SH-SY5Y (cell line): Measurements from ENCODE around the gene HDAC10.

Experiments used
- GATA2 ChIP-seq: IDR thresholded peaks from 2 replicates; pipeline ENCODE4 v1.6.1; 2011; ENCODE audit warnings: mild to moderate bottlenecking, low read depth, low read length
- GATA3 ChIP-seq: IDR thresholded peaks from 2 replicates; pipeline ENCODE4 v1.6.1; 2011; ENCODE audit warnings: low read depth, mild to moderate bottlenecking, low read length, moderate library complexity

HDAC10 gene

DNA sequence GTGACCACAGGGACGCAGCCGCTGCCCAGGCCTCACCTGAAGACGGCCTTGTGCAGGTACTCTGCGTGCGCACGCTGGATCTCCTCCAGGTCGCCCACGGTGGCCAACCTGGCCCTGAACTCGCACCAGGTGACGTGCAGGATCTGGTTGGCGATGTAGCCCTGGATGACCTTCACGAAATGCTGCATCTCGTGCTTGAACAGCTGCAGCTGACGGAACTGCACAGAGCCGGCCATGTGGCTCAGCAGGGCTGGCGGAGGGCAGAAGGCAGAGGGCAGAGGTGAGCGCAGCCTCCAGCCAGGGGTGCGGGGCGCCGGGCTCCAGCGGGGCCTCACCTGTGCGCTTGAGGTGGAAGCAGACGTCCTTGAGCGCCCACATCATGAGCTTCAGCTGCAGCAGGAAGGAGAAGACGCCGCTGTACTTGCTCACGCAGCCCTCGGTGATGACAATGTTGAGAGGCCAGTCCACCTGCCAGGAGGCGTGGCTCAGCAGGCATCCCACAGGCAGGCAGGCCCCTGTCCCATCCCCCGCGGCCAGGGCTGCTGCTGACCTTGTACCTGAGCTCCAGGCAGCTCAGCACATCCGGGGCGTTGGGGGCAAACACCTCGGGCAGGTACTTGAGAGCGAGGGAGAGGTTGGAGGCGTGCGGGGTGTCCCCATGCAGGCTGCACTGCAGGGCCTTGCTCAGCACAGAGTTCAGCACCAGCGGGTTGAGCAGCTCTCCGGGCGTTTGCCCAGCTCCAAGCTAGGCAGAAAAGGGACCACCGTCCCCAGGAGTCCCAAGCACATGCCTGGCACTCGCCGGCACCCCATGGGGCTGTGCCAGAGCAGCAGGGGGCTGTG, 32.7 kb downstream of the HDAC10 start:
- no peak for TF ChIP-seq GATA2
- no peak for TF ChIP-seq GATA3

DNA sequence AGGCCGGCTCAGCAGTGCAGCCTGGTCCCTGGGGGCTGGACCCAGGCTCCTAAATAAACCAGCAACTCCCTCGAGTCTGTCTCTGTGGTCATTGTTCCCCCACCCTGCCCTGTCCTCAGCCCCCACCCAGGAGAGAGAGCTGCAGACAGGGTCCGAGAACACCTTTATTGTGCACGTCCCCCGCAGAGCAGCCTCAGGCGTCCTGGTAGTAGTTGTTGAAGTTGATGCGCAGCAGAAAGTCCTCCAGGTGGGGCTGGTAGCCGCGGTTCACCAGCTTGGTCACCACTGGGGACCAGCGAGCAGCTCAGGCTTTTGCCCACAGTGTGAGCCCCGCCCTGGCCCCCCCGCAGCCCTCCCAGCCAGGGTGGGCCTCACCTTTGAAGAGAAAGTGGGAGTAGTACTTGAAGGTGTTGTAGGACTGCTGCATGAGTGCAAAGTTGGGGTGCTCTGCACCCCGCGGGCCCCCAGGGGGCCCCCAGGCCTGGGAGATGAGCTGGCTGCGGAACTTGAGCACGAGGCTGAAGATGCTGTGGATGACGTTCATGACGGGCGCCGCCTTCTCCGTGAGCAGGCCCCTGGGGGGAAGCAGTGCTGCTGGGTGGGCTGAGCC, 33.4 kb downstream of the HDAC10 start:
- TF ChIP-seq GATA2 (no peak), GATA3 (no peak)

DNA sequence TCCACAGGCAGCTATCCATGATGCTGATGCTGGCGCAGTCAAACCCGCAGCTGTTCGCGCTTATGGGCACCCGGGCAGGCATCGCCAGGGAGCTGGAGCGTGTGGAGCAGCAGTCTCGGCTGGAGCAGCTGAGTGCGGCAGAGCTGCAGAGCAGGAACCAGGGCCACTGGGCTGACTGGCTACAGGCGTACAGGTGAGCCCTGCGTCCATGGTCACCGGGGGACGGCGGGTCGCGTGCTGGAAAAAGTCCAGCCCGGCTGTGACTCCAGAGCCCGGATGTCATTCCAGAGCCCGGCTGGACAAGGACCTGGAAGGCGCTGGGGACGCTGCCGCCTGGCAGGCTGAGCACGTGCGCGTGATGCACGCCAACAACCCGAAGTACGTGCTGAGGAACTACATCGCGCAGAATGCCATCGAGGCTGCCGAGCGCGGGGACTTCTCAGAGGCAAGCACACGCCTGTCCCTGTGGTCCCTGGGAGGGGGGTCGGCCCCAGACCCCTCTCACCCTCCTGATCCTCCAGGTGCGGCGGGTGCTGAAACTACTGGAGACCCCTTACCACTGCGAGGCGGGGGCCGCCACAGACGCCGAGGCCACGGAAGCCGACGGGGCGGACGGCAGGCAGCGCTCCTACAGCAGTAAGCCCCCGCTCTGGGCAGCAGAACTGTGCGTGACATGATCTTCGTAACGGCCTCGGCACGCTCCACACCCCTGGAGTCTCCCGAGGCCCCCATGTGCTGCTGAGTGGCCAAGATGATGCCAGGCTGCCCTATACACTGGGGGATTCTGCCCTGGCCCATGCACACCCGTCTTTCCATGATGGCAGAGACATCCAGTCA, 34.2 kb downstream of the HDAC10 start:
- no peak for TF ChIP-seq GATA3
- TF ChIP-seq GATA2 = no peak

DNA sequence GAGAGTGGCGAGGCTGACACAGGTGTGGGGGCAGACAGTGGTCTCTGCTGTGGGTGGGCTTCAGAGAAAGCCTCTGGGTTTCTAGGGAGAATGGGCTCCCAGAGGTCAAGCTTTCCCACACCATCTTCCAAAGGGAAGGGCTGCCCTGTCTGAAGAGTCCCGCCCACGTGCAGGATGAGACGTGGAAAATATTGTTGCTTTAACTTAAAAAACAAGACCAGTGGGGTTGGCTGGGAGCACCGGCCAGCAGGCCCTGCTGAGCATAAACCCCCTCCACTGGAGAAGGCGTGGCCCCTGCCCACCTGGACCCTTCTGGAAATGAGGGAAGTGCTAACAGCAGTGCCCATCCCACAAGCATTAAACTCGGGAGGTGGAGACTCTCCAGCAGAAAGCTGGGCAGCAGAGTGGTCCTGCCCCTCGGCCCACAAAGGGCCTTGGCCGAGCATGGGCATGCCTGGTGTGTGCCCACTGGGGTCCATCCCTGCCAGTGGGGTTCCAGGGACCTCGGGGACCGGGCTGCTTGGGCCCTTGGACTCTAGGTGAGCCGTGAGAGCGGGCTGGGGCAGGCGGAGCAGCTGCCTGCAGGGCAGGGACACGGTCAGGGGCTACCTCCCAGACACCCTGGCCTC, 34.9 kb downstream of the HDAC10 start:
- TF ChIP-seq GATA3 (no peak), GATA2 (no peak)

DNA sequence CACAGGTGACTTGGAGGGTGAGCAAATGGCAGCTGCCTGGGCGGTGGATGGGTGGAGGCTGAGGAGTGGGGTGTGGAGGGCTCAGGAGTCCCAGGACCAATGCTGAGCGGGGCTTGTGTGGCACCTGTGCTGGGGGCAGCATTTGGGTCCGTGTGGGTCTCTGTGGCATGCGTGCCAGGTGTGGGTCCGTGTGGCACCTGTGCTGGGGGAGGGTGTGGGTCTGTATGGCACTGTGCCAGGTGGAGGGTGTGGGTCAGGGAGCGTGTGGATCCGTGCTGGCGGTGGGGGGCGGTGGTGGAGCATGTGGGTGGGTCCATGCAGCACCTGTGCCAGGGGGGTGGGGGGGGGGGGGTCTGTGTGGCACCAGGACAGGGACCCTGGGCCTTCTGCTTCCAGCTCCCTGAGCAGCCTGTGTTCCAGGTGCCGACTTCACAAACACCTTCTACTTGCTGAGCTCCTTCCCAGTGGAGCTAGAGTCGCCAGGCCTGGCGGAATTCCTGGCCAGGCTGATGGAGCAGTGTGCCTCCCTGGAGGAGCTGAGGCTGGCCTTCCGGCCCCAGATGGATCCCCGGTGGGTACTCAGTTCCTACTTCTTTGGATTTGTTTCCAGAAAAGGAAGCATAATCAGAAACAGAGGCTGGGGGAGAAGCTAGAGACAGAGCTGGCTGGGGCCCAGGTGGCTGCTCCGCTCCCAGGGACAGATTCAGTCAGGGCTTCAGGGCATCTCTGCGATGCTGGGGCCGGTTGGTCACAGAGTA, 35.6 kb downstream of the HDAC10 start:
- TF ChIP-seq GATA3 = no peak

DNA sequence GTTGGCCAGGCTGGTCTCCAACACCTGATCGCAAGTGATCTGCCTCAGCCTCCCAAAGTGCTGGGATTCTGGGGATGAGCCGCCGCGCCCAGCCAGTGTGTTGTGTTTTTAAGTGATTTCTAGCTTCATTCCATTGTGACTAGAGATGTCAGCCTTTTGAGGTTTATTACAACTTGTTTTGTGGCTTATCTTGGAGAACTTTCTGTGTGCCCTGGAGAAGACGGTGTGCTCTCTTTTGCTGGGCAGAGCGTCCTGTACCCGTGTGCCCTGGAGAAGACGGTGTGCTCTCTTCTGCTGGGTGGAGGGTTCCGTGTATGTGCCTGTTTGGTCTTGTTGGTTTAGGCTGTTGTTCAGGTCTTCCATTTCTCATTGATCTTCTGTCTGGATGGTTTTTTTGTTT, 37.8 kb downstream of the HDAC10 start:
- TF ChIP-seq GATA3 = no peak
- no peak for TF ChIP-seq GATA2

DNA sequence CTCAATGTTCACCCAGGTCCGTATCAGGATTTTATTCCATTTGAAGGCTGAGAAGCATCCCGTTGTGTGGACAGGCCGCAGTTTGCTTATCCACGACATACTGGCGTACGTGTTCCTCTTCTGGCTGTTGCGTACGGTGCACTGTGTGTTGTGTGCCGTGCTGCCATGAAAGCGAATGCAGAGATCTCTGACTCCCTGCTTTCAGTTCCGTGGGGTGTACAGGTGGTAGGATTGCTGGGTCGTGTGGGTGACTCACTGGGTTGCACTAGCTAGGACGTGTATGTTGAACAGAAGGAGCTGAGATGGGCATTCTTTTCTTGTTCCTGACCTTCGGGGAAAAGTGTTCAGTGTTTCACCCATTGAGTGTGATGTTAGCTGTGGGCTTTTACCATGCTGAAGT, 39.9 kb downstream of the HDAC10 start:
- TF ChIP-seq GATA2 (no peak), GATA3 (no peak)

DNA sequence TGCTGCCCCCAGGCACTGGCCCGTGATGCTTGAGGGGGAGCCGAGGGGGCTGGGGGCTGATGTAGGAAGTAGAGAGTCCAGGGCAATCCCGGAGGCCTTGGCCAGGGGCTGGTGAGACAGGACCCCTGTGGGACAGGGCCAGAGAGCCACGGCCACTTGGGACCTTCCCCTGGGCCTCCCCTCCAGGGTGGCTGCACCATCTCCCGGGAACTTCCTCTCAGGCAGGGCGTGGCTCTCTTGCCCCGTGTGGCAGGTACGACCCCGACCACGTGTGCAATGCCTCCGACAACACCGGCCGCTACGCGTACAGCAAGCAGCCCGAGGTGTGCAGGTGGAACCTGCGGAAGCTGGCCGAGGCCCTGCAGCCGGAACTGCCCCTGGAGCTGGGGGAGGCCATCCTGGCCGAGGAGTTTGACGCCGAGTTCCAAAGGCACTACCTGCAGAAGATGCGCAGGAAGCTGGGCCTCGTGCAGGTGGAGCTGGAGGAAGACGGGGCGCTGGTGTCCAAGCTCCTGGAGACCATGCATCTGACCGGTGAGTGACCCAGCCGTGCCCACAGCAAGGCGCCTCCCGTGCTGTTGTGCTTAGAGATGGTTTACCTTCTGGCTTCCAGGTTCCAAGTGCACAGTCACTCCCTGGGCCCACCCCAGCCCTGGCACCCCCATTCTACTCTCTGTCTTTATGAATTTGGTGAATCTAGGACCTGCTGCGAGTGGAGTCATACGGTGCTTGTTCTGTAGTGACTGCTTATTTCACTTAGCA, 40.5 kb downstream of the HDAC10 start:
- TF ChIP-seq GATA2 = no peak
- TF ChIP-seq GATA3 = no peak

DNA sequence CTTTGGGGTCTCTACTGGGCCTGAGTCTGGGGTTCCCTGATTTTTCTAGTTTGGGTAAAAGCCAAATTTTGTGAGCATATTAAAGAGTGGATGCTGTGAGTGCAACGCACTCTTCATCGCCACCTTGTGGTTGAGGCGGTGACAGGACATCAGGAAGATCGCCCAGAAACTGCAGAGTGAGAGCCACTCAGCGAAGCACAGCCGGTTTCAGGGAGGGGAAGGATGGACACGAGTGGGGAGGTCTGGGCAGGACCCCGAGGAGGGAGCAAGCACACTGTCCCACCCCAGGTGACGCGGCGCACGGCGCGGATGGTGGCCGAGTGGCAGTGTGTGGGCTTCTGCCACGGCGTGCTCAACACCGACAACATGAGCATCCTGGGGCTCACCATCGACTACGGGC, 41.2 kb downstream of the HDAC10 start:
- no peak for TF ChIP-seq GATA2
- no peak for TF ChIP-seq GATA3

DNA sequence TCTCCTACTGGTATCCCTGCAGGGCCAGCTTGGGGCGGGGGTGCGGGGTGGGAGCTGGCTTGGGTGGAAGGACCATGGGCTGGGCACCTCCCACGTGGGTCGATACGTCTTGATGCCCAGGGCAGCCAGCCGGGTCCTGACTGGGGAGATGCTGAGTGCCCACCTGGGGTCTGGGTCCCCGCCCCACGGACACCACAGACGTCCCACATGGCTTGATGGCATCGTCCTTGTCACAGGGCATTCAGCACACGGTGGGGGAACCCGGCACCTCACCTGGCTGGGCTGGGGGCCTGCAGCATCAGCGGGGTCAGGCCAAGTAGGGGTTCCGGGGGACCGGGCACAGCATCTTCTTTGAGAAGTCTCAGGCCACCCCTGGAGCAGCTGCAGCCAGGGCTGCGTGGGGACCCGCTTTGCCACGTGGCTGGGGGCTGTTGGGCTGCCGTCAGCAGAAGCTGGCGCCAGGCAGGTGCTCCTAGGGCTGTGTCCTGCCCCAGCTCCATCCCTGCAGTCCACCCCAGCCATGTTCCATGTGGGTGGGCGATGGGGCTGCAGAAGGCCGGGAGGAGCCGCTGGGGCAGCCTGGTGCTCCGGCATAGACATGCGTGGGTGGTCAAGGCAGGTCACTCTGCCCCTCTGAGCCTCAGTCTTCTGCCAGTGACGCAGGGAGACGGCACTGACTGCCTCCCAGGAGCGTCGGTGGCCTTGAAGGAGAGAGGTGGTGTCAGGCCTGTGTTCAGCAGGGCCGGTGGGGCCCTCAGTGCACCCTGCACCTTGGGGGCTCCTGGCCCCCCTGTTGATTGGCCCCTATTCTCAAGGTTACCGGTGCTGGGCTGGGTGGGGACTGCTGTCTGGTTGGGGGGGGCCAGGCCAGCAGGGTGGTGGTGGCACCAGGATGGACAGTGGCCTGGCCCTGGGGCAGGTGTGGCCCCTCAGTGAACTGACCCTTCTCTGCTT, 41.8 kb downstream of the HDAC10 start:
- TF ChIP-seq GATA2 (no peak), GATA3 (no peak)

DNA sequence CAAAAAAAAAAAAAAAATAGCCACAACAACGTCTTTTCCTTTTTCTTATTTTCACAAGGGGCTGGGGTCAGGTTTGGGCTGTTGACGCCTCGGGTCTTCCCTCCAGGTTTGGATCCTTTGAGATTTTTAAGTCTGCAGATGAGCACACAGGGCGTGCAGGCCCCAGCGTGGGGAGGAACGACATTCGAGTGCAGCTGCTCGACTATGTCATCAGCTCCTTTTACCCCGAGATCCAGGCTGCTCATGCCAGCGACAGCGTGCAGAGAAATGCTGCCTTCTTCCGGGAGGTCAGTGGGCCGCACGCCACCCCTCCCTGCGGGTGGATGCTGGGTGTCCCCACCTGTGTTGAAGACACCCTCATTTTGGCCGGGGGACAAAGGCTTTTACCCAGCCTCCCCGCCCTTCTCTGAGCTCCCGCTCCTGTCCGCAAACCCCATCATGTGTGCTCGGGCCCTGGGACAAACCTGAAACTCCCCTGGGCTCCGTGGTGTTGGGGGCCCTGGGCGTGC, 42.6 kb downstream of the HDAC10 start:
- TF ChIP-seq GATA2 (no peak), GATA3 (no peak)

DNA sequence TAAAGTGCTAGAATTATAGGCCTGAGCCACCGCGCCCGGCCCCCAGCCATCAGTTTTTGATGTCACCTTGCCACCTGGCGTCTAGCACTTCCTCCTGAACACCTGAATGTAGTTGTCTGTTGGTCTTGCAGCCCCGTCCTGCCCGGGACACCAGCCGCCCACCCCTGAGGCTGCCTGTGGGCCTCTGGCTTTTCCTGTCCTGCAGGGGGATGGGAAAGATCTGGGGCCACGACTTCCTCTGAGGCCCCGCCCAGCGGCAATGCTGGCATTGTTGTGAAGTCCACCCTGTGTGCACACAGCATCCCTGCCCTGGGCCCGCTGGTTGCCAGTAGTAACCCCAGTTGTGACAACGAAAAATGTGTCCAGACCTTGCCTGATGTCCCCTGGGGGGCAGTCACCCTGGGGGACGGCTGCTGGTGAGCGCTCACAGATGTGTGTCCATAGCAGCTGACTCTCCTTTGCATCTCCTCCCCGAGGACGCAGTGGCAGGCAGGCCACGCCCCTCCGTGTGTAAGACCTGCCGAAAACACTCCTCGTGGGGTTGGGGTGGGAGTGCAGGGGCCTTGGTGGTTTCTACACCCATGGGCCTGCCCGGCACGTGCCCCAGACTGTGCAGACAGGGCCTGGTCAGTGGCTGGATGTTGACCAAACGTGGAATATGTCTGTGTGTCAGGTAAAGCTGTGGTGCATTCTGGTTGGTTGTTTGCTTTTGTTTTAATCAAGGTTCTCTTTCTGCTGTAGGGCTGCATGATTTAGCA, 43.5 kb downstream of the HDAC10 start:
- TF ChIP-seq GATA3 (no peak), GATA2 (no peak)
